Ishikawa (cell line): Measurements from ENCODE around the gene FIGNL2.

Experiments
- CEBPB ChIP-seq: IDR thresholded peaks from 2 replicates; pipeline ENCODE4 v1.6.1; 2012
- CREB1 ChIP-seq: IDR thresholded peaks from 2 replicates; pipeline ENCODE4 v1.6.1; 2012; ENCODE audit warnings: low read depth
- EGR1 ChIP-seq: IDR thresholded peaks from 2 replicates; pipeline ENCODE4 v1.6.1; 2012
- EP300 ChIP-seq: IDR thresholded peaks from 2 replicates; pipeline ENCODE4 v1.6.1; 2012; ENCODE audit warnings: borderline replicate concordance
- FOXM1 ChIP-seq: IDR thresholded peaks from 2 replicates; pipeline ENCODE4 v1.6.1; 2012; ENCODE audit warnings: low read depth, borderline replicate concordance
- NFIC ChIP-seq: IDR thresholded peaks from 2 replicates; pipeline ENCODE4 v1.6.1; 2012
- RAD21 ChIP-seq: IDR thresholded peaks from 2 replicates; pipeline ENCODE4 v1.6.1; 2012; ENCODE audit warnings: low read depth
- TAF1 ChIP-seq: IDR thresholded peaks from 2 replicates; pipeline ENCODE4 v1.6.1; 2012; ENCODE audit warnings: low read depth, mild to moderate bottlenecking
- TCF12 ChIP-seq: IDR thresholded peaks from 2 replicates; pipeline ENCODE4 v1.6.1; 2012; ENCODE audit warnings: low read depth
- TEAD4 ChIP-seq: IDR thresholded peaks from 2 replicates; pipeline ENCODE4 v1.6.1; 2012
- YY1 ChIP-seq: IDR thresholded peaks from 2 replicates; pipeline ENCODE4 v1.6.1; 2012; ENCODE audit warnings: low read depth
- ZBTB7A ChIP-seq: IDR thresholded peaks from 2 replicates; pipeline ENCODE4 v1.6.1; 2012; ENCODE audit warnings: low read depth
- TF ChIP-seq, protein P1 (sequence below): IDR thresholded peaks from 2 replicates; pipeline ENCODE4 v1.6.1; 2012
- TF ChIP-seq, protein P2 (sequence below): IDR thresholded peaks from 2 replicates; pipeline ENCODE4 v1.6.1; 2012; ENCODE audit warnings: low read depth, mild to moderate bottlenecking
- TF ChIP-seq, protein P3 (sequence below): IDR thresholded peaks from 2 replicates; pipeline ENCODE4 v1.6.1; 2012

Gene FIGNL2

DNA sequence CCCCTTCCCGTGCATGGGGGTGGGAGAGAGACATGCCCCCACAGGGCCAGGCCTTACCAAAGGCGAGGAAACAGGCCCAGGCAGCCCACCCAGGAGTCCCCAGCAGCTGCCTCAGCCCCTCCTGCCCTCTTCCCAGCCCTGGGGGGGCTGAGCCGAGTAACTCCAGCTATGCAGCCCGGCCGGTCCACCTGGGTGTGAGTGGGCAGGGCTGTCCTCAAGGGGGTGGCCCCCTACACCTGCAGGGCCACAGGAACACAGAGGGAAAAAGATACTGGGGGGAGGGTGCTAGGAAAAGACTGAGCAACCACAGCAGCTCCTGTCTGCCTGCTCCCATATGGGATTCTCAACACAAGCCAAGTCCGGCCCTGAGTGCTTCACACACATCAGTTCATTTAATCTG, 7.6 kb downstream of the FIGNL2 start:
- TF ChIP-seq CREB1 (no peak), RAD21 (no peak), FOXM1 (no peak), NFIC (no peak), TEAD4 (no peak), EP300 (no peak)
- TF ChIP-seq, protein P1, sequence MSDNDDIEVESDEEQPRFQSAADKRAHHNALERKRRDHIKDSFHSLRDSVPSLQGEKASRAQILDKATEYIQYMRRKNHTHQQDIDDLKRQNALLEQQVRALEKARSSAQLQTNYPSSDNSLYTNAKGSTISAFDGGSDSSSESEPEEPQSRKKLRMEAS = no peak

DNA sequence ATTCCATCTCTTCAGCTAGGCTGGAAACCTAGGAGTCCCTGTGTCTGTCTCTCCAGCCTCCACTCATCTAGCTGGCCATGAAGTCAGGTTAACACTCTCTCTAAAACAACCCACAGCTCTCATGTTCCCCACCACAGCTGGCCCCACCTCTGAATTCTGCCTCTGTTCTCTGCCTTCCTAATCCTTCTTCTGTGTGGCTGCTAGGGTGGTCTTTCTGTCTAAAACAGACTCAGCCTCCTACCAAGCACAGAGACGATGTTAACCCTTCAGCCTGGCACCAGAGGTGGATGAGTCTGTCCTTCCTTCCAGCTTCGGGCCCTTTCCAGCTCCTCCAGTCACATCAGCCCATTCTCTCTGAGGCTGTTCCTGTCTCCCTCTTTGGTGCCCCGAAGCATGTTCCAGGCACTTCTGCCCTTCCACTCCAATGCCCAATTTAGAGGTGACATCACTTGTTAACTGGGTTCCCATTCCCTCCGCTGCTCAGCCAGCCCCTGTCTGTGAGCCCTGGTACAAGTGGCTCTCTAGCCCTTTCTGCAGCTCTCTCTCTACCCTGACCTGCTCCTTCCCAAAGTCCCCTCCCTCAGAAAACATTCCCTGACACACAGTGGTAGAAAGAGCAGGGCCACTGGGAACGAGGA, 9.1 kb downstream of the FIGNL2 start:
- no peak for TF ChIP-seq CREB1
- TF ChIP-seq TAF1 = no peak
- TF ChIP-seq, protein P2, sequence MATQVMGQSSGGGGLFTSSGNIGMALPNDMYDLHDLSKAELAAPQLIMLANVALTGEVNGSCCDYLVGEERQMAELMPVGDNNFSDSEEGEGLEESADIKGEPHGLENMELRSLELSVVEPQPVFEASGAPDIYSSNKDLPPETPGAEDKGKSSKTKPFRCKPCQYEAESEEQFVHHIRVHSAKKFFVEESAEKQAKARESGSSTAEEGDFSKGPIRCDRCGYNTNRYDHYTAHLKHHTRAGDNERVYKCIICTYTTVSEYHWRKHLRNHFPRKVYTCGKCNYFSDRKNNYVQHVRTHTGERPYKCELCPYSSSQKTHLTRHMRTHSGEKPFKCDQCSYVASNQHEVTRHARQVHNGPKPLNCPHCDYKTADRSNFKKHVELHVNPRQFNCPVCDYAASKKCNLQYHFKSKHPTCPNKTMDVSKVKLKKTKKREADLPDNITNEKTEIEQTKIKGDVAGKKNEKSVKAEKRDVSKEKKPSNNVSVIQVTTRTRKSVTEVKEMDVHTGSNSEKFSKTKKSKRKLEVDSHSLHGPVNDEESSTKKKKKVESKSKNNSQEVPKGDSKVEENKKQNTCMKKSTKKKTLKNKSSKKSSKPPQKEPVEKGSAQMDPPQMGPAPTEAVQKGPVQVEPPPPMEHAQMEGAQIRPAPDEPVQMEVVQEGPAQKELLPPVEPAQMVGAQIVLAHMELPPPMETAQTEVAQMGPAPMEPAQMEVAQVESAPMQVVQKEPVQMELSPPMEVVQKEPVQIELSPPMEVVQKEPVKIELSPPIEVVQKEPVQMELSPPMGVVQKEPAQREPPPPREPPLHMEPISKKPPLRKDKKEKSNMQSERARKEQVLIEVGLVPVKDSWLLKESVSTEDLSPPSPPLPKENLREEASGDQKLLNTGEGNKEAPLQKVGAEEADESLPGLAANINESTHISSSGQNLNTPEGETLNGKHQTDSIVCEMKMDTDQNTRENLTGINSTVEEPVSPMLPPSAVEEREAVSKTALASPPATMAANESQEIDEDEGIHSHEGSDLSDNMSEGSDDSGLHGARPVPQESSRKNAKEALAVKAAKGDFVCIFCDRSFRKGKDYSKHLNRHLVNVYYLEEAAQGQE = no peak
- no peak for TF ChIP-seq CEBPB
- TF ChIP-seq, protein P3, sequence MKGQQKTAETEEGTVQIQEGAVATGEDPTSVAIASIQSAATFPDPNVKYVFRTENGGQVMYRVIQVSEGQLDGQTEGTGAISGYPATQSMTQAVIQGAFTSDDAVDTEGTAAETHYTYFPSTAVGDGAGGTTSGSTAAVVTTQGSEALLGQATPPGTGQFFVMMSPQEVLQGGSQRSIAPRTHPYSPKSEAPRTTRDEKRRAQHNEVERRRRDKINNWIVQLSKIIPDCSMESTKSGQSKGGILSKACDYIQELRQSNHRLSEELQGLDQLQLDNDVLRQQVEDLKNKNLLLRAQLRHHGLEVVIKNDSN = no peak
- no peak for TF ChIP-seq FOXM1
- no peak for TF ChIP-seq ZBTB7A
- no peak for TF ChIP-seq YY1
- no peak for TF ChIP-seq NFIC
- TF ChIP-seq RAD21 = no peak
- TF ChIP-seq, protein P1 = no peak
- no peak for TF ChIP-seq EP300
- no peak for TF ChIP-seq TCF12
- no peak for TF ChIP-seq TEAD4
- no peak for TF ChIP-seq EGR1

DNA sequence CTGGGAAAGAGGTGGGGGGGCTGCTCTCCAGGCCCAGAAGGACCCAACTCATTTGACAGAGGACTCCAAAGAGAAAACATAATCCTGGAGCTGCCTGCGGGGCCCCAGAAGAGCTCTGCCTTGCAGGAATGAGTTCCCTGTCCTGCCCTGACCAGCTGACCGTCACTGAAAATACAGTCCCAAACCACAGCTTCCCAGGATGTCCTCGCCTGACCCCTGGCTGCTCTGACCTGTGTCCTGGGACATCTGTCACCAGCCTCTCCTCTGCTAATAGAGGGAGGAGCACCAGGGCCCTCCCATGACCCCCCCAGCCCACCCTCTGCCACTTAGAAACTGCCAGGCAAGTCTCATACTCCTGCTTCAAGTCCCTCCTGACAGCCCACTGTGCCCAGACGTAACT, 9.8 kb downstream of the FIGNL2 start:
- no peak for TF ChIP-seq YY1
- TF ChIP-seq, protein P1 = no peak
- TF ChIP-seq EGR1 = no peak
- no peak for TF ChIP-seq RAD21
- no peak for TF ChIP-seq EP300
- no peak for TF ChIP-seq TEAD4
- no peak for TF ChIP-seq CREB1
- no peak for TF ChIP-seq ZBTB7A
- no peak for TF ChIP-seq NFIC
- TF ChIP-seq, protein P2 = no peak
- no peak for TF ChIP-seq TCF12
- TF ChIP-seq CEBPB = no peak
- no peak for TF ChIP-seq FOXM1
- TF ChIP-seq, protein P3 = no peak
- TF ChIP-seq TAF1 = no peak

DNA sequence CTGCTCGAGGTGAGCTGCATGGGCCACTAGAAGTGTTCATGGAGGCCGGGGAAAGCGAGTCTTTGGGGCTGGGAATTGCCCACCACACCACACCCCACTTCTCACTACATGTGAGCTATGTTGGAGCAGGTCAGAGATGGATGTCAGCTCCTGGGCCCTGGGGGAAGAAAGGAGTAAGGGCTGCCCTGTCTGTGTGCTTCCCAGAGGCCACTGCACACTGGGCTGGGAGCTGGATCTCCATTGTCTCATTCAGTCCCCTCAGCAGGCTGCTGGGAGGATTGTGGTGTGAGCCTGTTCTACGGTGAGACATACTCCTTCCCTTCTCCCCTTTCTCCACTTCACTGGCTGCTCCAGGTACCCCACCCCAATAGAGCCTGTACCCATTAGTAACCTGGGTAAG, 10.5 kb downstream of the FIGNL2 start:
- TF ChIP-seq, protein P2 = no peak
- TF ChIP-seq CREB1 = no peak
- TF ChIP-seq EGR1 = no peak
- TF ChIP-seq, protein P1 = no peak
